Mammary epithelial cell (primary cell): ENCODE results near the gene CAST.

Source experiments
- EZH2 ChIP-seq: IDR thresholded peaks from 2 replicates; pipeline ENCODE4 v1.6.1; 2012; ENCODE audit warnings: low read length, inconsistent platforms, borderline replicate concordance
- TF ChIP-seq, protein P1 (sequence below), 2 donors: IDR thresholded peaks in 1 of 2; conservative IDR thresholded peaks in 1 of 2; 2 replicates each; pipeline ENCODE4 v1.5.1; 2011 to 2012; ENCODE audit warnings: inconsistent platforms in 2 of 2, low read length in 2 of 2, mild to moderate bottlenecking in 2 of 2, control low read depth in 1 of 2, low read depth in 1 of 2; ENCODE audit not compliant: insufficient read depth in 1 of 2; ENCODE audit errors: extremely low read depth in 1 of 2

DNA sequence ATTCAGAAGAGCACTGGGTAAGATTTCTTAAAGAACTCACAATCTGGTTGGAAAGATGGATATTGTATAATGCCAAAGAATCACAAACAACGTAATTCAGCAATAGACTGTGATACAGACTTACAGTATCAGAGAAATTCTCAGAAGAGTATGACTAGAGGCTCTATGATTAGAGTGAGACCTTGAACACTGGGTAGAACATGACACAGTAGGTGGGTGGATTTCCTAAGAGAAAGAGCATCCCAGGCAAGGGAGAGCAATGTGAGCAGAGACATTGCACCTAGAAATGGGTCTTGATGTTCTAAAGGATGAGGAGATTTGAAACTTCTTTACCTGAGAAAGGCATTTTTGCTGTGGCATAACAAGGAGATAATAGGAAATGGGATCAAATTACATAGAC lies 27.3 kb upstream of the CAST start:
- TF ChIP-seq, protein P1, sequence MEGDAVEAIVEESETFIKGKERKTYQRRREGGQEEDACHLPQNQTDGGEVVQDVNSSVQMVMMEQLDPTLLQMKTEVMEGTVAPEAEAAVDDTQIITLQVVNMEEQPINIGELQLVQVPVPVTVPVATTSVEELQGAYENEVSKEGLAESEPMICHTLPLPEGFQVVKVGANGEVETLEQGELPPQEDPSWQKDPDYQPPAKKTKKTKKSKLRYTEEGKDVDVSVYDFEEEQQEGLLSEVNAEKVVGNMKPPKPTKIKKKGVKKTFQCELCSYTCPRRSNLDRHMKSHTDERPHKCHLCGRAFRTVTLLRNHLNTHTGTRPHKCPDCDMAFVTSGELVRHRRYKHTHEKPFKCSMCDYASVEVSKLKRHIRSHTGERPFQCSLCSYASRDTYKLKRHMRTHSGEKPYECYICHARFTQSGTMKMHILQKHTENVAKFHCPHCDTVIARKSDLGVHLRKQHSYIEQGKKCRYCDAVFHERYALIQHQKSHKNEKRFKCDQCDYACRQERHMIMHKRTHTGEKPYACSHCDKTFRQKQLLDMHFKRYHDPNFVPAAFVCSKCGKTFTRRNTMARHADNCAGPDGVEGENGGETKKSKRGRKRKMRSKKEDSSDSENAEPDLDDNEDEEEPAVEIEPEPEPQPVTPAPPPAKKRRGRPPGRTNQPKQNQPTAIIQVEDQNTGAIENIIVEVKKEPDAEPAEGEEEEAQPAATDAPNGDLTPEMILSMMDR (conservative IDR thresholded peaks at IDR 0.05 in 1 of 2, IDR thresholded peaks at IDR 0.05 in 1 of 2; ENCODE audit: extremely low read depth in 1 of 2, insufficient read depth in 1 of 2, low read depth in 1 of 2, low read length in 2 of 2), result no peak
- no peak for TF ChIP-seq EZH2
